CD14-positive monocyte (primary cell): ENCODE data around the gene PRKCA. TPM values are rescaled to one million over a fixed set of nuclear protein-coding genes. Genes with fewer than 3 reads are reported as not detected.

Experiments used
- DNase-seq, 3 donors: peaks; one replicate each; pipeline ENCODE4 v3.0.0-alpha.2; 2011 to 2022
- H2AFZ ChIP-seq: 2 replicates; pipeline ENCODE4 v1.6.0; 2012; ENCODE audit warnings: mild to moderate bottlenecking, low read depth, low read length, inconsistent platforms; ENCODE audit not compliant: insufficient read depth, poor library complexity, severe bottlenecking
- H3K27ac ChIP-seq, 2 donors: 1 replicate in 1 of 2; 2 replicates in 1 of 2; pipeline ENCODE4 v1.5.1; 2012 to 2013; ENCODE audit warnings: low read length in 2 of 2, control low read depth in 1 of 2, inconsistent platforms in 1 of 2, low read depth in 1 of 2, mild to moderate bottlenecking in 1 of 2
- H3K27me3 ChIP-seq, 2 donors: one replicate each; pipeline versions ENCODE4 v1.6.0 to v1.6.1; 2011 to 2013; ENCODE audit warnings: low read length in 2 of 2; ENCODE audit not compliant: control insufficient read depth in 2 of 2, insufficient read depth in 2 of 2
- H3K36me3 ChIP-seq, 2 donors: replicated peaks in 1 of 2; 1 replicate in 1 of 2; 2 replicates in 1 of 2; pipeline versions ENCODE4 v1.5.1 to v1.6.1; 2012 to 2013; ENCODE audit warnings: low read length in 2 of 2, control low read depth in 1 of 2, inconsistent platforms in 1 of 2, mild to moderate bottlenecking in 1 of 2; ENCODE audit not compliant: insufficient read depth in 2 of 2, control insufficient read depth in 1 of 2
- H3K4me1 ChIP-seq, 2 donors: 1 replicate in 1 of 2; 2 replicates in 1 of 2; pipeline versions ENCODE4 v1.5.1 to v1.6.1; 2012 to 2013; ENCODE audit warnings: low read length in 2 of 2, control low read depth in 1 of 2, inconsistent platforms in 1 of 2, mild to moderate bottlenecking in 1 of 2, moderate library complexity in 1 of 2; ENCODE audit not compliant: insufficient read depth in 2 of 2, control insufficient read depth in 1 of 2
- H3K4me2 ChIP-seq: replicated peaks from 2 replicates; pipeline ENCODE3; 2012; ENCODE audit warnings: low read length, moderate library complexity, mild to moderate bottlenecking; ENCODE audit not compliant: poor library complexity, severe bottlenecking; ENCODE audit errors: extremely low read depth
- H3K4me3 ChIP-seq, 3 experiments: fragments of 200-600 bp in 1 of 3; sonication (generic) in 1 of 3; replicated peaks in 1 of 3; 1 replicate in 2 of 3; 2 replicates in 1 of 3; pipeline ENCODE4 v1.5.1; 2011 to 2013; ENCODE audit warnings: low read length in 3 of 3, mild to moderate bottlenecking in 3 of 3, control low read depth in 2 of 3, low read depth in 2 of 3, inconsistent platforms in 1 of 3, moderate library complexity in 1 of 3
- H3K79me2 ChIP-seq: 2 replicates; pipeline ENCODE4 v1.6.0; 2012; ENCODE audit warnings: mild to moderate bottlenecking, control low read depth, inconsistent platforms, low read length, moderate library complexity; ENCODE audit not compliant: insufficient read depth
- H3K9ac ChIP-seq: 2 replicates; pipeline ENCODE4 v1.6.0; 2017; ENCODE audit warnings: low read length, mild to moderate bottlenecking; ENCODE audit not compliant: insufficient read depth, poor library complexity, severe bottlenecking
- H3K9me3 ChIP-seq, 2 donors: replicated peaks in 1 of 2; 1 replicate in 1 of 2; 2 replicates in 1 of 2; pipeline versions ENCODE4 v1.5.1 to v1.6.1; 2012 to 2013; ENCODE audit warnings: low read length in 2 of 2, control low read depth in 1 of 2; ENCODE audit not compliant: control insufficient read depth in 1 of 2, insufficient read depth in 1 of 2
- H4K20me1 ChIP-seq: 2 replicates; pipeline ENCODE4 v1.6.0; 2012; ENCODE audit warnings: mild to moderate bottlenecking, low read length, control low read depth, moderate library complexity; ENCODE audit not compliant: insufficient read depth
- H3K27ac Mint-ChIP-seq, 7 donors: one replicate each; pipeline ENCODE4 v1.8.0; 2020; ENCODE audit warnings: mild to moderate bottlenecking in 7 of 7, mixed read lengths in 7 of 7, moderate library complexity in 6 of 7, inconsistent platforms in 2 of 7
- H3K27me3 Mint-ChIP-seq, 3 donors: one replicate each; pipeline ENCODE4 v1.8.0; 2021 to 2022; ENCODE audit warnings: low read depth in 3 of 3, mild to moderate bottlenecking in 3 of 3, mixed read lengths in 3 of 3, moderate library complexity in 3 of 3, inconsistent platforms in 1 of 3
- H3K36me3 Mint-ChIP-seq, 2 donors: one replicate each; pipeline ENCODE4 v1.8.0; 2020; ENCODE audit warnings: mixed read lengths in 2 of 2, inconsistent platforms in 1 of 2, mild to moderate bottlenecking in 1 of 2
- H3K4me1 Mint-ChIP-seq: one replicate; pipeline ENCODE4 v1.8.0; 2020; ENCODE audit warnings: mild to moderate bottlenecking, mixed read lengths
- H3K4me3 Mint-ChIP-seq, 2 donors: one replicate each; pipeline ENCODE4 v1.8.0; 2020; ENCODE audit warnings: mild to moderate bottlenecking in 2 of 2, mixed read lengths in 2 of 2, moderate library complexity in 1 of 2
- H3K9me3 Mint-ChIP-seq, 7 donors: one replicate each; pipeline ENCODE4 v1.8.0; 2020 to 2022; ENCODE audit warnings: mixed read lengths in 7 of 7, mild to moderate bottlenecking in 6 of 7, moderate library complexity in 6 of 7, inconsistent platforms in 2 of 7
- CTCF ChIP-seq: fragments of 200-600 bp; IDR thresholded peaks from one replicate; pipeline ENCODE4 v1.8.0; 2022; ENCODE audit warnings: antibody characterized with exemption, mild to moderate bottlenecking
- WGBS: methylation state at CpG from one replicate; pipeline ENCODE4 v1.1.5; 2013; ENCODE audit warnings: missing lambda C conversion rate; ENCODE audit not compliant: insufficient coverage; 5-methylcytosine and 5-hydroxymethylcytosine counted together
- intact Hi-C, 2 donors: fragments of 100-400 bp; cut with micrococcal nuclease; formaldehyde crosslinking; loops; one replicate each; pipeline versions ENCODE4 v1.15.0 to v1.15.1; 2023
- polyA plus RNA-seq, 3 donors: library from polyadenylated mRNA; depleted of rRNA in 1 of 3; unstranded in 2 of 3; stranded (reverse) in 1 of 3; fragments of 300-500 nt in 2 of 3; fragments of >200 nt in 1 of 3; fragmentation: Illumina TruSeq in 2 of 3; gene quantifications; 1 replicate in 2 of 3; 2 replicates in 1 of 3; pipeline ENCODE4 v1.2.3, GENCODE V29; 2012 to 2021

PRKCA gene
- polyA plus RNA-seq, 3 donors, result 0.22 to 7.1 (median 0.30) TPM

GRCh38 chr17:66611397-66611796 lies 309.0 kb downstream of the PRKCA start:
- Mint-ChIP-seq H3K27me3 (peaks cover 0 to 3% (median 2%) of the 10 kb centered on the region in 3 donors), H3K9me3 (peaks cover 13 to 39% (median 32%) of the 10 kb centered on the region in 7 donors), H3K27ac (no peak overlapping the region), H3K4me1 (peaks cover 20% of the 10 kb centered on the region), H3K36me3 (peaks cover 2 to 17% of the 10 kb centered on the region in 2 donors), H3K4me3 (no peak overlapping the region)
- H3K27me3 ChIP-seq, result no peaks in the 10 kb centered on the region
- H3K9me3 ChIP-seq, result peaks cover 14 to 29% of the 10 kb centered on the region in 2 donors
- H3K4me3 ChIP-seq, result no peak overlapping the region
- no peak overlapping the region for H3K4me2 ChIP-seq
- H2AFZ ChIP-seq, result no peak overlapping the region
- TF ChIP-seq CTCF, result no peak
- H3K36me3 ChIP-seq, result no peaks in the 10 kb centered on the region
- H3K27ac ChIP-seq, result no peak overlapping the region
- H3K9ac ChIP-seq, result no peak overlapping the region
- H3K79me2 ChIP-seq, result no peaks in the 10 kb centered on the region
- no peak for DNase-seq
- peaks cover 0 to 5% of the 10 kb centered on the region in 2 donors for H3K4me1 ChIP-seq
- H4K20me1 ChIP-seq, result peaks cover 3% of the 10 kb centered on the region
- intact Hi-C loops, result no loop called here

- Mint-ChIP-seq H3K4me1 (peaks cover 20% of the 10 kb centered on the region), H3K9me3 (peaks cover 13 to 36% (median 32%) of the 10 kb centered on the region in 7 donors), H3K27ac (no peak overlapping the region), H3K27me3 (peaks cover 0 to 3% (median 2%) of the 10 kb centered on the region in 3 donors), H3K36me3 (peaks cover 4 to 15% of the 10 kb centered on the region in 2 donors), H3K4me3 (no peak overlapping the region)
- no peak overlapping the region for H3K4me3 ChIP-seq
- H4K20me1 ChIP-seq, result peaks cover 3% of the 10 kb centered on the region
- whole genome bisulfite sequencing, result no CpG with 5 or more reads among the region's 4 CpGs
- H3K27me3 ChIP-seq, result no peaks in the 10 kb centered on the region
- no peaks in the 10 kb centered on the region for H3K79me2 ChIP-seq
- DNase-seq, result no peak
- H3K9ac ChIP-seq, result no peak overlapping the region
- peaks cover 14 to 29% of the 10 kb centered on the region in 2 donors for H3K9me3 ChIP-seq
- no peaks in the 10 kb centered on the region for H3K36me3 ChIP-seq
- intact Hi-C loops, result no loop called here
- no peak for TF ChIP-seq CTCF
- H3K4me1 ChIP-seq, result peaks cover 0 to 5% of the 10 kb centered on the region in 2 donors
- H3K27ac ChIP-seq, result no peak overlapping the region
- no peak overlapping the region for H2AFZ ChIP-seq
- H3K4me2 ChIP-seq, result no peak overlapping the region
These were observed 310.6 kb downstream of the PRKCA start for GRCh38 chr17:66612993-66613392.
